ENCODE measurements around the gene NELL2. TPM values are rescaled to one million over a fixed set of nuclear protein-coding genes. Genes with fewer than 3 reads are reported as not detected.
"Not testable (repeated sequence)": the region's sequence is repeated elsewhere in the genome, so short reads cannot be mapped to it uniquely, and the experiment has no call there.

The NELL2 gene
- total RNA-seq, 1 experiment from 2014 or later: 15.8 TPM

DNA sequence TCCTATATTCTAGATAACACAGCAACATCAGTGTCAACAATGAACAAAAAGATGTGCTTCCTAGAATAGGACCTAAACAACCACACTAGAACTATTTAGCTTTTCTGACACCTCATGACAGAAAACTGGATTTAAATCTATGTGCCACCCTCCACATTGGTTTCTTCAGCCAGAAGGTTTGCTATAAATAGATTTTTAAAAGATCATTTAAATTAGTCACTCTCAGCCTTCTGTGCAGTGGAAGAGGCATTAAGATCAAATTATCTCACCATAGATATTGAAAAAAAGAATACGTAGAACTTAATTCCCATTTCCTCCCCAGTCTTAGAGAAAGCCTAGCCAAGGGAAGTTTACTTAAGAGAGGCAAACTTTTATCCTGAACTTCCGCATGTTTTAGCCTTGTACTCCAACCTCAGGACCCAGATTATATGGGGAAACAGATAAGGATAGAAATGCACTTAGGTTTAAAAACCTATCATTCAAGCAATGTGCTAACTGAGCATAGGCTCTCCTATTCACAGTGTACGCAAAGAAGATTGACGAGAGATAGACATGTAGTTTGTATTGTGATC lies 59.6 kb downstream of the NELL2 start:
- in situ Hi-C loops (cut with HindIII; ENCODE audit: low pct_unique_long_range_greater_than_20kb, low sequenced_read_pairs): no loop called here
- DNase-seq (ENCODE audit: low read depth): no peak

DNA sequence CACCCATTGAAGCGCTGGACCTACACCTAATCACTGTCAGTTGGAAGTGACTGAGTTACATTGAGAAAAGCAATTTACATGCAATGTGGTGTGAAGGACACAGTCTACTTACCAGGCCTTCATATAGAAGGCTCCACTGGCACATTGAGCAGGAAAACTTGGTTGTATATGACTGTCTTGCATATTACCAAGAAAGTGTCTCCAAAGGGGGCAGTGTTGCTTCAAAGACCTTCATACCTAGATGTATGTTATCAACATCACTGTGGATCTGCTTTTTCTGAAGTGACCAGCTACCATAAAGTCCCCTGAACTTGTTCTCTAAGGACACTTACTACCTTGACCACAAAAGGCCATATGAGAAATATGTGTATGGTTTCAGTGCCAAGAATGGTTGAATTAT lies 64.1 kb downstream of the NELL2 start:
- DNase-seq (ENCODE audit: low read depth): no peak
- in situ Hi-C loops (cut with HindIII; ENCODE audit: low pct_unique_long_range_greater_than_20kb, low sequenced_read_pairs): no loop called here

DNA sequence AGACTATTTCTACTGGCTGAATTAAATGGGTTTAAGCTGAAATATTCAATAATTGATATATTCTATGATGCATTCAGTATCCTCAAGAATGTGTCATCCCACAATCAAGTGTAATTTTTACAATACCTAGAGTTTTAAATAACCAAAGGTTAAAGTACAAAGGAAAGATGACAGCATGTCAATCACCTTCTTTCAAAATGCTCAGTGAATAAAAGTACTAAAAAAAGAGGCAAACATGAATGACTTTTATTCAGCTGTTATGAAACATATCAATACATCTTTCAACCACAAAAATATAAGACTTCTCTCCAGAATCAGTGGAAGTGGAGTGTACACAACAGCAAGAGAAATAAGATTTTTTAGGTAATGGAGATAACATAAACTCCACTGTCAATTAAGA lies 72.0 kb downstream of the NELL2 start:
- in situ Hi-C loops (cut with HindIII; ENCODE audit: low pct_unique_long_range_greater_than_20kb, low sequenced_read_pairs): no loop called here
- DNase-seq (ENCODE audit: low read depth): no peak

DNA sequence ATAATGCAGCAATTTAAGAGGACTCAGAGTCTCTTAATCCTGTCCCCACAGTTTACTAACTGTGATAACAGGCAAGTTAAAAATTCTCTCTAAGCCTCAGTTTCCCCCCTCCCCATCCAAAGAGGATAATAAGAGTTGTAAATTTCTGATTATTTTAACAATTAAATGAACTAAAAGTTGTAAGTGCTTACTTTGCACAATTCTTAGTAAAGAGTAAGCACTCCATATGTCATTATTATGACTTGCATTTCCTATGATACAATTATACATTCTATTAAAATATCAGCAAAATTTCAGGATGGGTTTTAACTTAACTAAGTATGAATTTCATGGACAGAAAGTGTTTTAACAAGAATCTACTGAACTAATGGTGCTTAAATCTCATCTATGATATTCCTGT lies 80.1 kb downstream of the NELL2 start:
- no peak for DNase-seq (ENCODE audit: low read depth)
- in situ Hi-C loops (cut with HindIII; ENCODE audit: low pct_unique_long_range_greater_than_20kb, low sequenced_read_pairs): no loop called here

DNA sequence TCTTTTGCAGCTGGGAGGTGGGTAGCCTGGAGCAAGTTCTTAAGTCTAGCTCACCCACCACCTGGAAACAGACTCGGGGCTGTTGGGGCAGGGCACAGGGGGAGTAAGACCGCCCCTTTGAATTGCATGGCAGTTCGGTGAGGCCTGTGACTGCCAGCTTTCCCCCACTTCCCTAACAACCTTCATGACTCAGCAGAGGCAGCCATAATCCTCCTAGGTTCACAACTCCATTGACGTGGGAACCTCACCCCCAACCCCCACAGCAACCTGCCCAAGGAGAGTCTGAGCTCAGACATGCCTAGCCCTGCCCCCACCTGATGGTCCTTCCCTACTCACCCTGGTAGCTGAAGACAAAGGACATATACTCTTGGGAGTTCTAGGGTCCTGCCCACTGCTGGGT lies 87.4 kb downstream of the NELL2 start:
- no peak for DNase-seq (ENCODE audit: low read depth)
- in situ Hi-C loops (cut with HindIII; ENCODE audit: low pct_unique_long_range_greater_than_20kb, low sequenced_read_pairs): no loop called here

DNA sequence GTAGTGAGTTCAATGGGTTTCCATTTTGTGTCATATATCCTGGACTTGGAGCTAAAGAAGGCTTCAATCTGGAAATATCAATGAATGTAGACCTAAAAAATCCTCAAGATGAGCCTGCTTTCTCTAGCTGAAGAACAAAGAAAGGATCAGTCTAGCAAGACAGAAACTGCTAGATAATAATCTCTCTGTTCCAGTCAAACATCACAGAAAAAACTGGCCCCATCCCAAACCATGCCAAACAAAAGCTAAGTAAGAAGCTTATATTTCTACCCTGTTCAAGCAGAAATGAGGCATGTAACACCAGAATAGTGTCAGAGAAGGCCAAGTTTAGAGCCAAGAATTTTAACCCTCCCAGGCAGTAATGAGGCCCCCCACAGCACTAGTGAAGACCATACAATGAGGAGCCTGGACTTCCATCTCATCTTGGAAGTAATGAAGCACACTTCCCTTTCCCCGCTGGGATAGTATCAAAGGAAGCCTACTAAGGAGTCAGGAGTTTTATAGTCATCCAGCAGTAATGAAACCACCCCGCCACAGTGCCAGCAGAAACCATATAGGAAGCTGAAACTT lies 95.8 kb downstream of the NELL2 start:
- in situ Hi-C loops (cut with HindIII; ENCODE audit: low pct_unique_long_range_greater_than_20kb, low sequenced_read_pairs): no loop called here
- DNase-seq (ENCODE audit: low read depth): no peak

DNA sequence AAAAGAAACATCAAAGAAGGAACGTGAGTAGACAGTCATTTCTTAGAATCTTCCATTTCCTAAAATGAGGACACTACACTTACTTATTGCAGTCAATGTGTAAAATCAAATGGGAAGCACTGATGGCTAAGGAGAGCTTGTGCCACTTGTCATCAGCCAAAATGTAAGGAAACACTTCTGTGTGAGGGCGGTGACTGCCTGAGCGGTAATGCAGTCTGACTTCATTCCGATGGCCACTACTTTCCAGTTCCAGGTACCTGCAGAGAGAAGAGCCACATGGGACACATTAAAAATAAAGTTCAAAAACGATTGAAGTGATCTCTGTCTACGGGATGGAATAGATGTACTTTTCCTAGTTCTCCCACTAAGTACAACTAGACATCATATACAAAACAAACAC lies 96.3 kb downstream of the NELL2 start:
- in situ Hi-C loops (cut with HindIII; ENCODE audit: low pct_unique_long_range_greater_than_20kb, low sequenced_read_pairs): no loop called here
- no peak for DNase-seq (ENCODE audit: low read depth)

DNA sequence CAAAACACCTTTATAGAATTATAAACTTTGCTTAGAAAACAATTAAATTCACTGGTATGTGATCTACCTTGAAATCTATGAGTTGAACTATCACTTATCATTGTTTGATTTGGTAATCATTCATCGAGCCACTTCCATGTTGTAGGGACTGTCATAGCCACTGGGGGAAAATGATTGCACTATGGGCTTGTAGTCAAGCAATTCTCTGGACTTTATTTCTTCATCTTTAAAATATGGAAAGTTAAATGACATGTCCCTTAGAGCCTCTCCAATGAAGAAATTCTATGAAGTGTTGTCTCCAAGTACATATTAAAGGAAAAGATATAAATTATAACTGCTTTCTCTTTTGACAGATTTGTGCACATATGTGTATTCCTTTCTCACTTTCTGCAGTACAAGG lies 97.3 kb downstream of the NELL2 start:
- no peak for DNase-seq (ENCODE audit: low read depth)
- in situ Hi-C loops (cut with HindIII; ENCODE audit: low pct_unique_long_range_greater_than_20kb, low sequenced_read_pairs): no loop called here

DNA sequence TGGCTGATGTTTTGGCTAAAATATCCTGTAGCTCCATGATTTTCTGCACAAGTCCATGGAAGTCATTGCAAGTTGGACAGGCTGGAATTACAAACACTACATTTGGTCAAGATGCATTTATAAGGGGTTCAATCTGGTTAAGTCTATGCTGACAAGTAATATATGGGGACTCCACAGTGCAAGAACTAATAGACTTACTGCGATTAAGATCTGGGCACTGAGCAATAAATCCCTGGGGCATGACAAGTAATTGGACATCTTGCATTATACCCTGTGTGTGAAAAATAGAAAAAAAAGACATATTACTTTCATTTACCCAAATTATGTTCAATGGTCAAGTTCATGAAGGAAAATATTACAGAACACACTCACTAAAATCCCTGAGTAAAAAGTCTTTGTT lies 99.1 kb downstream of the NELL2 start:
- in situ Hi-C loops (cut with HindIII; ENCODE audit: low pct_unique_long_range_greater_than_20kb, low sequenced_read_pairs): no loop called here
- no peak for DNase-seq (ENCODE audit: low read depth)

DNA sequence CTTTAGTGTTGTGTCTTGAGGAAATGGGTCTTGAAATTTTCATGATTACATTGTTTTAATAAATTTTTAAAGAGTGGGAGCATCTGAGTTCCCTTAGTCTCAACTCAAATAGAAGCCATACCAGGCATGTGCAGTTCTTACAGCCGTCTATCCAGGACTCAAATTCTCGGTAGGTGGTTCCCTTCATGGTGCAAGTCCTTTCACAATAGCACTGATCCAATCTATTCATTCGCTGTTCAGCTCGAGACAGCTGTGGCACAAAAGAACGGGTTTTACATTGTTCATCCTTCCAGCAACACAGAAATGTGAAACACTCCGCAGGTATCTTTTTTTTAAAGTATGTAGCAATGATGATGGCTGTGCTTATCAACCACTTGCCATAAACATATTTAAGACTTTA lies 100.2 kb downstream of the NELL2 start:
- in situ Hi-C loops (cut with HindIII; ENCODE audit: low pct_unique_long_range_greater_than_20kb, low sequenced_read_pairs): no loop called here

DNA sequence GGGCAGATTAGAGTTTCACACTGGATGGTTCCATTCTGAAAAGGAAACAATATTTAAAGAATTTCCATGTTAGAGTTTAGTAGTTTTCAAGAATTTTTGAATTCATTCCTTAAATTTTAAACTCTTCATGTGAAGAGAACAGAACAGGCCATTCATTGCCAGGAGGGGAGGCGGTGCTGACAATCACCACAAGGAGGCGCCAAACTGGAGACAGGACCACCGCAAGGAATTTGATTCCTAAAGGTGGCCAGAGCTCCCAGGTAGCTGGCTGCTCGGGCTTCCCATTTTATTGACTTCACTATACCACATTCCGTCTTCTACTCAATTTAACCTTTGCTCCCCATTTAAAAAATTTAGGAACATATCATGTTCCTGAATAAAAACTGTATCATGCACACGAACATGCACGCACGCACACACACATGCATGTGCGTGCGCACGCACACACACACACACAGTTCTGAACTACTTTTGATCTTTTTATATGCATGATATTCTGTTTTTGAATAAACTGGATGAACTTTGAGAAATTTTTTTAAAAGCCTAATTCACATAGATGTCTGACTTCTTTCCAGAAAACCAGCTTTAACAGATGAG lies 101.2 kb downstream of the NELL2 start:
- DNase-seq (ENCODE audit: low read depth): no peak
- in situ Hi-C loops (cut with HindIII; ENCODE audit: low pct_unique_long_range_greater_than_20kb, low sequenced_read_pairs): no loop called here

More for the DNA sequence above, 100.2 kb downstream of the NELL2 start:
- no peak for DNase-seq (ENCODE audit: low read depth)

DNA sequence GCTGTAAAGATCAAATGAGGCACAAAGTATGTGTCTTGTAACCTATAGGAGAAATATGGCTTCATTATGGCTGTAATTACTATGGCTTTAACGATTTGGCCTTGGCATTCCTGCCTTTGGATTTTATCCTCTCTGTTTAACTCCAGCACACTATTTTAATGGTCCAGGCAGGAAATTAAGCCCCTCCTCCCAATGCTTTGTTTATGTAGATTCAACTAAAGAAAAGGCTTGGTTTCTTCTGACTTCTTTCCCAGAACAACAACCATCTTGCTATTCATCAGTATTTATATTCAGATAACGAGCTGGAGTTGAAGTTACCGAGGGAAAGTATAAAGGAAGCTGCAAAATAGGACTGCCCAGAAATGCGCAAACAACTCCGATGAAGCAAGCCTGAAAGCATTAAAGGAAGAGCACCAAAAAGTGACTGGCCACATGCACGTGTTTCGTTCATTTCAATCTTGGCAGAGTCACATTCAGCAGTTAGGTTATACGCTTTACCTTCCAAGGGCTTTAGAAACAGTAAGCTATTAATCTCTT lies 104.6 kb downstream of the NELL2 start:
- no peak for DNase-seq (ENCODE audit: low read depth)
- in situ Hi-C loops (cut with HindIII; ENCODE audit: low pct_unique_long_range_greater_than_20kb, low sequenced_read_pairs): no loop called here

DNA sequence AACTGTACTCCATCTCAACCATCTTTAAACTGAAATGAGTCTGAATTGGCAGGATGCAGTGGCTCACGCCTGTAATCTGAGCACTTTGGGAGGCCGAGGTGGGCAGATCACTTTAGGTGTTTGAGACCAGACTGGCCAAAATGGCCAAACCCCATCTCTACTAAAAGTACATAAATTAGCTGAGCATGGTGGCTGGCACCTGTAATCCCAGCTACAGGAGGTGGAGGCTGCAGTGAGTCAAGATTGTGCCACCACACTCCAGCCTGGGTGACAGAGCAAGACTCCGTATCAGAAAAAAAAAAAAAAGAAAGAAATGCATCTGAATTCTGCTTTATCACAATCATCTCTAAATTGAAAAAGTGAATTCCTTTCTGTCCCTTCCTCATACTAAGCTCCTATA lies 110.3 kb downstream of the NELL2 start:
- in situ Hi-C loops (cut with HindIII; ENCODE audit: low pct_unique_long_range_greater_than_20kb, low sequenced_read_pairs): no loop called here
- DNase-seq (ENCODE audit: low read depth): no peak

DNA sequence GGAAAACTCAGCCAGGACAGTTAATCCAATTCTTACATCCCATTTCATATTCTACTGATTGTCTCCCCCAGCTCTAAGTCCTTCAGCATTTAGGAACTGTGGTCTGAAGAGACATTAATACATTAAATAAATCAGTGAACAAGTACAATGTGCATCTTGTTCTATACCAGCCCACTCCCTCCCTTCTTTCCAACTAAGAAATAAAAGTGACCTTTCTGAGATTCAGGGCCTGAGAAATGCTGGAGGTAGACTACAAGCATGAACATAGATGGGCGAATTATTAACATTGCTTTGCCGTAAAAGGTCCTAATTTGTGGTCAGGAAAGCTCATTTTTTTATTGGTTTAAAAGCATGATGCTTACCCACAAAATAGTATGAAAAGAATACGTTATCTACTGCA lies 113.1 kb downstream of the NELL2 start:
- in situ Hi-C loops (cut with HindIII; ENCODE audit: low pct_unique_long_range_greater_than_20kb, low sequenced_read_pairs): no loop called here
- no peak for DNase-seq (ENCODE audit: low read depth)

DNA sequence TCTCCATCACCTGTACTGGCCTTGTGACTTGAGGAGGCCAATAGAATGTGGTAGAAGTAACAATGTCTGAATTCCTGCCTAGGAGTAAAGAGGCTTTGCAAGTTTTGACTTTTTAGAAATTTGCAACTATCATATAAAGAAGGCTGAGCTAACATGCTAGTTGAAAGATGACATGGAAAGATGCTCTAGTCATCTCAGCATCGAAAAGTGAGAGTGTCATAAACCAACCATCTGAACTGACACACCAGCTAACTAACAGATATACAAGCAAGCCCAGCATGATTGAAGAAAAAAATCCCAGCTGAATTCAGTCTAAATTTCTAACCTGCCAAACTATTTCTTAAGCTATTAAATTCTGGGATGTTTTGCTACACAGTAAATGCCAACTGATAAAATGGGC lies 116.8 kb downstream of the NELL2 start:
- in situ Hi-C loops (cut with HindIII; ENCODE audit: low pct_unique_long_range_greater_than_20kb, low sequenced_read_pairs): no loop called here
- DNase-seq (ENCODE audit: low read depth): no peak

DNA sequence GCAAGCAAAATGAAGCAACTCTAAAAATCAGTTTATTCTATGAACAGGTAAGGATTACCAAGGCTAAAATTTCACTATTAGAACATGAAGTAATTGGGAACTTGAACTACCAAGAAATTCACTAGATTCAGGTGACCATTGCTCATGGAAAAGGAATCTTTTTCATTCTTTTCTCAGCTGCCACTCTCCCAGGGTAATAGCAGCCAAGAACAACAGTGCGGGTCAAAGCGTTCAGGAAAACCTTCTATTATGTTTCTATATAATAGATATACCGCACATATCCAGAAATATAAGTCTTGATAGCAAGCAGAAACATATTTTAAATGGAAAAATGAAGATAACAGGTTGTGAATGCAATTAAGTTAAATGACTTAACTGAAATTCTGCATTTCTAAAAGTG lies 125.6 kb downstream of the NELL2 start:
- no peak for DNase-seq (ENCODE audit: low read depth)
- in situ Hi-C loops (cut with HindIII; ENCODE audit: low pct_unique_long_range_greater_than_20kb, low sequenced_read_pairs): no loop called here

DNA sequence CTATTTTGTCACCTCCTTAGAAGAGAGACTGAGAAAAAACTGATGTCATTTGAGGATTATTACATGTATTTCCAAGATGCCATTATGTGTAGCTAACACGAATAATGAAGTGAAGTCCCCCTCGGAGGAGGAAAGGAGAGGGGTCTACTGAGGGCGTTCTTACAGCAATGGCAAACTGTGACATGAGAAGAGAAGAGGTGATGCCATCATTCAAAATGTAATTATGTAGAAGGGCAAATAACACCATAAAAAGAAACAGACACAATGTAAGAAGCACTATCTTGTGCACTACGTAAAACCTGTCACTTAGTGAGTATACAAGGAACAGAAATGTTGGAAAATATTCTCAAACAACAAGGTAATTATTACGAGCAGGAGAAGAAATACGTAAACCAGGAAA lies 126.5 kb downstream of the NELL2 start:
- no peak for DNase-seq (ENCODE audit: low read depth)
- in situ Hi-C loops (cut with HindIII; ENCODE audit: low pct_unique_long_range_greater_than_20kb, low sequenced_read_pairs): no loop called here

DNA sequence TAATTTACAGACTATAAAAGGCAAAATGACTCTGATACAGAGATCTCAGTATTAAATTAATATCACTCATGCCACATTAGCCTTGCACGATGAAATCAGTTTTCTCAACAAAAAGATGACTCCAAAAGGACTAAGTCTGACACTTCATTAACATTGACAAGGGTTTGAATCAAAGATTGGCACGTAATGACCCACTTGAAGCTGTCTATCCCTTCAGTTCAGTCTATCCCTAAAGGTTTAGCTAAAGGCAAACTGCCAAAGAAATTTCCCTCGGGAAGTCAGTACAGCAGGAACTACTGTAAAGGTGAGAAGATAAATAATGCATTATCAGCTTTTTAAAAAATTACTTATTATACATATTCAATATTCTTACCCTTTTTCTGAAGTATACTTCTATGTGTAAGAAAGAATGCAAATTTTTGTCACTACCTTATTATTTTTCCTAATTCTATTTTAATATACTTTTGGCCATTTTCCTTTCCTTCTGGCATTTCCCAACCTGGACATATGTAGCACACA lies 127.1 kb downstream of the NELL2 start:
- DNase-seq (ENCODE audit: low read depth): no peak
- in situ Hi-C loops (cut with HindIII; ENCODE audit: low pct_unique_long_range_greater_than_20kb, low sequenced_read_pairs): no loop called here

DNA sequence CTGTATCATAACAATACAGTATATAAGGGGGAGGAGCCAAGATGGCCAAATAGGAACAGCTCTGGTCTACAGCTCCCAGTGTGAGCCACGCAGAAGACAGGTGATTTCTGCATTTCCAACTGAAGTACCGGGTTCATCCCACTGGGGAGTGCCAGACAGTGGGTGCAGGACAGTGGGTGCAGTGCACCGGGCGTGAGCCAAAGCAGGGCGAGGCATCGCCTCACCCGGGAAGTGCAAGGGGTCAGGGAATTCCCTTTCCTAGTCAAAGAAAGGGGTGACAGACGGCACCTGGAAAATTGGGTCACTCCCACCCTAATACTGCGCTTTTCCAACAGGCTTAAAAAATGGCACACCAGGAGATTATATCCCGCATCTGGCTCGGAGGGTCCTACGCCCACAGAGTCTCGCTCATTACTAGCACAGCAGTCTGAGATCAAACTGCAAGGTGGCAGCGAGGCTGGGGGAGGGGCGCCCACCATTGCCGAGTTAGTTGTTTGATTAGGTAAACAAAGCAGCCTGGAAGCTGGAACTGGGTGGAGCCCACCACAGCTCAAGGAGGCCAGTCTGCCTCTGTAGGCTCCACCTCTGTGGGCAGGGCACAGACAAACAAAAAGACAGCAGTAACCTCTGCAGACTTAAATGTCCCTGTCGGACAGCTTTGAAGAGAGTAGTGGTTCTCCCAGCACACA lies 134.7 kb downstream of the NELL2 start:
- in situ Hi-C loops (cut with HindIII; ENCODE audit: low pct_unique_long_range_greater_than_20kb, low sequenced_read_pairs); DNase-seq (ENCODE audit: low read depth): not testable (repeated sequence)
